ENCODE results near the gene MSRB1. TPM values are rescaled to one million over a fixed set of nuclear protein-coding genes. Genes with fewer than 3 reads are reported as not detected.

MSRB1 gene
- polyA plus RNA-seq, 2 of the 4 experiments (the other 2 are of a cell fraction): 27.7 to 37.5 TPM

DNA sequence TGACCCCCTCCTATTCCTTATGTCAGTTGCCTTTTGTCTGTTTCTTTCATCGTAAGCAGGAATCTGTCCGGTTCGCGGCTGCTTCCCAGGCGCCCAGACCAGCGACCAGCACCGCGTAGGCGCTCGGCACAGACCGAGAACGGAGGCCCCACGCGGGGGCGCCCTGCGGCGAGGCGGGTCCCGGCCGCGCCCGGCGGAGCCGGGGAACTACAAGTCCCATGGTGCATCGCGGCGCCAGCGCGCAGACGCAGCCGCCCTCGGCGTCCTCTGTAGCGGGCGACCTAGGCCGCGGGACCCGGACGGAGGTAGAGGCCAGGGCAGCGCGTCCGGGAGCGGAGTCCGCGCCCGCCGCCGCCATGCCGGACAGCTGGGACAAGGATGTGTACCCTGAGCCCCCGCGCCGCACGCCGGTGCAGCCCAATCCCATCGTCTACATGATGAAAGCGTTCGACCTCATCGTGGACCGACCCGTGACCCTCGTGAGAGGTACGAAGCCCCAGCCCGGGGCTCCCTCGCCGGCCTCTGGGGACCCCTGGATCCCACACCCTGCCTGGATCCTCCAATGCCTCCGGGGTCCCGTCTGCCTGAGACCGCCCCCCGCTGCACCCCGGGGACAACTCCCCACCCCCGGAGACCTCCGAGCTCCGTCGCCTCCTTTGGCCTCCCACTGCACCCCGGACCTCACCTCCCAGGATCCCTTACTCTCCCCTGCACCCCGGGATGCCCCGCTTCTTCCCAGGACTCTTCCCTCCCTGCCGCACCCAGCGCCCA, 16.5 kb upstream of the MSRB1 start, which contains the start of gene NDUFB10:
Gene NDUFB10 (plus strand): TSS at position 270 of the 771 bp plus-strand sequence. CDS start 87 bp downstream, at position 357.
- POLR2A ChIA-PET: interaction anchor here (0.6 to 1.4 kb wide), 2 partner anchors 84 to 177 kb away, joined by 3 to 5 read pairs; partner anchors contain the start of genes NUBP2 and SPSB3
- CTCF ChIA-PET: interaction anchor here (0.6 to 3.0 kb wide), 9 partner anchors 9 to 181 kb away, joined by 3 to 9 read pairs (median 5); partner anchors contain the start of gene TBL3
- FAIRE-seq: no peak

More for the DNA sequence above, 16.5 kb upstream of the MSRB1 start, which contains the start of gene NDUFB10:
- DNase-seq (ENCODE audit: low read depth in 1 of 2, low spot score in 1 of 2) (peak; percentile 76 to 94), ATAC-seq (peak; percentile 68 to 83)
- Histone ChIP-seq H3K27ac (peak within 1 kb of the TSS; percentile 92 to 97), H3K9me3 (no peaks in the 10 kb centered on the region), H3K4me3 (peak within 1 kb of the TSS; percentile 88), H3K4me2 (peak within 1 kb of the TSS; percentile 94), H3K4me1 (peaks cover 30% of the 10 kb centered on the region)
- TF ChIP-seq HDAC2 (IDR thresholded peaks at IDR 0.05): no peak
- no peak for TF ChIP-seq KDM5A (IDR thresholded peaks at IDR 0.05)
- peak in 1 of 2 experiments; percentile 60; a peak in 4 of 5 replicates for TF ChIP-seq RAD21 (conservative IDR thresholded peaks at IDR 0.05 in 1 of 2, IDR thresholded peaks at IDR 0.05 in 1 of 2)
- TF ChIP-seq ESRRA (IDR thresholded peaks at IDR 0.05; ENCODE audit: borderline replicate concordance, low read length): no peak
- TF ChIP-seq GATA3 (IDR thresholded peaks at IDR 0.05; ENCODE audit: borderline replicate concordance): no peak; the same call in 1 of the 2 replicates
- TF ChIP-seq, protein P1, sequence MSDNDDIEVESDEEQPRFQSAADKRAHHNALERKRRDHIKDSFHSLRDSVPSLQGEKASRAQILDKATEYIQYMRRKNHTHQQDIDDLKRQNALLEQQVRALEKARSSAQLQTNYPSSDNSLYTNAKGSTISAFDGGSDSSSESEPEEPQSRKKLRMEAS (IDR thresholded peaks at IDR 0.05): peak; percentile 72; the same call in 1 of the 2 replicates
- no peak for TF ChIP-seq HEYL (CRISPR knock-in tag; IDR thresholded peaks at IDR 0.05)
- TF ChIP-seq ZSCAN20 (CRISPR knock-in tag; IDR thresholded peaks at IDR 0.05): no peak
- TF ChIP-seq RARB (CRISPR knock-in tag; IDR thresholded peaks at IDR 0.05): no peak
- TF ChIP-seq JUN (IDR thresholded peaks at IDR 0.05): peak; percentile 76 to 87; a peak in 4 of 5 replicates
- TF ChIP-seq SMC3 (IDR thresholded peaks at IDR 0.05): peak; percentile 78
- no peak for TF ChIP-seq HOXA7 (CRISPR knock-in tag; IDR thresholded peaks at IDR 0.05)
- TF ChIP-seq PHF8 (IDR thresholded peaks at IDR 0.05; ENCODE audit: borderline replicate concordance, low read depth): peak; percentile 86; the same call in 1 of the 2 replicates
- peak; percentile 97 for TF ChIP-seq POLR2A (IDR thresholded peaks at IDR 0.05; ENCODE audit: low read length)
- TF ChIP-seq TFCP2L1 (CRISPR knock-in tag; IDR thresholded peaks at IDR 0.05): no peak
- TF ChIP-seq JUNB (IDR thresholded peaks at IDR 0.05): no peak
- TF ChIP-seq, protein P2, sequence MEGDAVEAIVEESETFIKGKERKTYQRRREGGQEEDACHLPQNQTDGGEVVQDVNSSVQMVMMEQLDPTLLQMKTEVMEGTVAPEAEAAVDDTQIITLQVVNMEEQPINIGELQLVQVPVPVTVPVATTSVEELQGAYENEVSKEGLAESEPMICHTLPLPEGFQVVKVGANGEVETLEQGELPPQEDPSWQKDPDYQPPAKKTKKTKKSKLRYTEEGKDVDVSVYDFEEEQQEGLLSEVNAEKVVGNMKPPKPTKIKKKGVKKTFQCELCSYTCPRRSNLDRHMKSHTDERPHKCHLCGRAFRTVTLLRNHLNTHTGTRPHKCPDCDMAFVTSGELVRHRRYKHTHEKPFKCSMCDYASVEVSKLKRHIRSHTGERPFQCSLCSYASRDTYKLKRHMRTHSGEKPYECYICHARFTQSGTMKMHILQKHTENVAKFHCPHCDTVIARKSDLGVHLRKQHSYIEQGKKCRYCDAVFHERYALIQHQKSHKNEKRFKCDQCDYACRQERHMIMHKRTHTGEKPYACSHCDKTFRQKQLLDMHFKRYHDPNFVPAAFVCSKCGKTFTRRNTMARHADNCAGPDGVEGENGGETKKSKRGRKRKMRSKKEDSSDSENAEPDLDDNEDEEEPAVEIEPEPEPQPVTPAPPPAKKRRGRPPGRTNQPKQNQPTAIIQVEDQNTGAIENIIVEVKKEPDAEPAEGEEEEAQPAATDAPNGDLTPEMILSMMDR (IDR thresholded peaks at IDR 0.05): peak; percentile 86
- no peak for TF ChIP-seq NFE2L2 (conservative IDR thresholded peaks at IDR 0.05; ENCODE audit: low read length)
- no peak for TF ChIP-seq BHLHE40 (IDR thresholded peaks at IDR 0.05; ENCODE audit: low read depth, low read length)
- no peak for TF ChIP-seq EHF (CRISPR knock-in tag; IDR thresholded peaks at IDR 0.05)
- no peak for TF ChIP-seq RNF2 (IDR thresholded peaks at IDR 0.05; ENCODE audit: borderline replicate concordance, low read depth)
- TF ChIP-seq, protein P3, sequence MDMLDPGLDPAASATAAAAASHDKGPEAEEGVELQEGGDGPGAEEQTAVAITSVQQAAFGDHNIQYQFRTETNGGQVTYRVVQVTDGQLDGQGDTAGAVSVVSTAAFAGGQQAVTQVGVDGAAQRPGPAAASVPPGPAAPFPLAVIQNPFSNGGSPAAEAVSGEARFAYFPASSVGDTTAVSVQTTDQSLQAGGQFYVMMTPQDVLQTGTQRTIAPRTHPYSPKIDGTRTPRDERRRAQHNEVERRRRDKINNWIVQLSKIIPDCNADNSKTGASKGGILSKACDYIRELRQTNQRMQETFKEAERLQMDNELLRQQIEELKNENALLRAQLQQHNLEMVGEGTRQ (IDR thresholded peaks at IDR 0.05): no peak
- TF ChIP-seq, protein P4, sequence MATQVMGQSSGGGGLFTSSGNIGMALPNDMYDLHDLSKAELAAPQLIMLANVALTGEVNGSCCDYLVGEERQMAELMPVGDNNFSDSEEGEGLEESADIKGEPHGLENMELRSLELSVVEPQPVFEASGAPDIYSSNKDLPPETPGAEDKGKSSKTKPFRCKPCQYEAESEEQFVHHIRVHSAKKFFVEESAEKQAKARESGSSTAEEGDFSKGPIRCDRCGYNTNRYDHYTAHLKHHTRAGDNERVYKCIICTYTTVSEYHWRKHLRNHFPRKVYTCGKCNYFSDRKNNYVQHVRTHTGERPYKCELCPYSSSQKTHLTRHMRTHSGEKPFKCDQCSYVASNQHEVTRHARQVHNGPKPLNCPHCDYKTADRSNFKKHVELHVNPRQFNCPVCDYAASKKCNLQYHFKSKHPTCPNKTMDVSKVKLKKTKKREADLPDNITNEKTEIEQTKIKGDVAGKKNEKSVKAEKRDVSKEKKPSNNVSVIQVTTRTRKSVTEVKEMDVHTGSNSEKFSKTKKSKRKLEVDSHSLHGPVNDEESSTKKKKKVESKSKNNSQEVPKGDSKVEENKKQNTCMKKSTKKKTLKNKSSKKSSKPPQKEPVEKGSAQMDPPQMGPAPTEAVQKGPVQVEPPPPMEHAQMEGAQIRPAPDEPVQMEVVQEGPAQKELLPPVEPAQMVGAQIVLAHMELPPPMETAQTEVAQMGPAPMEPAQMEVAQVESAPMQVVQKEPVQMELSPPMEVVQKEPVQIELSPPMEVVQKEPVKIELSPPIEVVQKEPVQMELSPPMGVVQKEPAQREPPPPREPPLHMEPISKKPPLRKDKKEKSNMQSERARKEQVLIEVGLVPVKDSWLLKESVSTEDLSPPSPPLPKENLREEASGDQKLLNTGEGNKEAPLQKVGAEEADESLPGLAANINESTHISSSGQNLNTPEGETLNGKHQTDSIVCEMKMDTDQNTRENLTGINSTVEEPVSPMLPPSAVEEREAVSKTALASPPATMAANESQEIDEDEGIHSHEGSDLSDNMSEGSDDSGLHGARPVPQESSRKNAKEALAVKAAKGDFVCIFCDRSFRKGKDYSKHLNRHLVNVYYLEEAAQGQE (IDR thresholded peaks at IDR 0.05): no peak
- TF ChIP-seq, protein P5, sequence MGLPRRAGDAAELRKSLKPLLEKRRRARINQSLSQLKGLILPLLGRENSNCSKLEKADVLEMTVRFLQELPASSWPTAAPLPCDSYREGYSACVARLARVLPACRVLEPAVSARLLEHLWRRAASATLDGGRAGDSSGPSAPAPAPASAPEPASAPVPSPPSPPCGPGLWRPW (IDR thresholded peaks at IDR 0.05): no peak
- TF ChIP-seq, protein P6, sequence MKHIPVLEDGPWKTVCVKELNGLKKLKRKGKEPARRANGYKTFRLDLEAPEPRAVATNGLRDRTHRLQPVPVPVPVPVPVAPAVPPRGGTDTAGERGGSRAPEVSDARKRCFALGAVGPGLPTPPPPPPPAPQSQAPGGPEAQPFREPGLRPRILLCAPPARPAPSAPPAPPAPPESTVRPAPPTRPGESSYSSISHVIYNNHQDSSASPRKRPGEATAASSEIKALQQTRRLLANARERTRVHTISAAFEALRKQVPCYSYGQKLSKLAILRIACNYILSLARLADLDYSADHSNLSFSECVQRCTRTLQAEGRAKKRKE (CRISPR knock-in tag; IDR thresholded peaks at IDR 0.05; ENCODE audit: low read depth): no peak
- no peak for TF ChIP-seq RCOR1 (IDR thresholded peaks at IDR 0.05; ENCODE audit: low read depth, low read length)
- TF ChIP-seq, protein P7, sequence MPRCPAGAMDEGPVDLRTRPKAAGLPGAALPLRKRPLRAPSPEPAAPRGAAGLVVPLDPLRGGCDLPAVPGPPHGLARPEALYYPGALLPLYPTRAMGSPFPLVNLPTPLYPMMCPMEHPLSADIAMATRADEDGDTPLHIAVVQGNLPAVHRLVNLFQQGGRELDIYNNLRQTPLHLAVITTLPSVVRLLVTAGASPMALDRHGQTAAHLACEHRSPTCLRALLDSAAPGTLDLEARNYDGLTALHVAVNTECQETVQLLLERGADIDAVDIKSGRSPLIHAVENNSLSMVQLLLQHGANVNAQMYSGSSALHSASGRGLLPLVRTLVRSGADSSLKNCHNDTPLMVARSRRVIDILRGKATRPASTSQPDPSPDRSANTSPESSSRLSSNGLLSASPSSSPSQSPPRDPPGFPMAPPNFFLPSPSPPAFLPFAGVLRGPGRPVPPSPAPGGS (IDR thresholded peaks at IDR 0.05): peak; percentile 93
- no peak for TF ChIP-seq EHMT2 (IDR thresholded peaks at IDR 0.05; ENCODE audit: low read depth)
- TF ChIP-seq ZC3H11A (IDR thresholded peaks at IDR 0.05): no peak
- no peak for TF ChIP-seq FOXS1 (CRISPR knock-in tag; IDR thresholded peaks at IDR 0.05)
- no peak for TF ChIP-seq MAZ (IDR thresholded peaks at IDR 0.05; ENCODE audit: borderline replicate concordance, low read depth, low read length)
- WGBS (ENCODE audit: missing lambda C conversion rate): under 1% methylated on average over 22 of the region's 79 CpGs

All from A549 (cell line).